ENCODE results near the gene GZMB.

- TF ChIP-seq CTCF (IDR thresholded peaks at IDR 0.05) (no peak), ZFX (IDR thresholded peaks at IDR 0.05; ENCODE audit: borderline replicate concordance) (no peak)
These were observed 35.7 kb upstream of the GZMB start for GRCh38 chr14:24669651-24670050.

Data from 22Rv1 (cell line).